ENCODE data around the gene GAB4. TPM values are rescaled to one million over a fixed set of nuclear protein-coding genes. Genes with fewer than 3 reads are reported as not detected.

The GAB4 gene
- polyA plus RNA-seq, 2 of the 4 experiments (the other 2 are of a cell fraction), result not detected

- no peaks in the 10 kb centered on the region for H3K4me1 ChIP-seq
- DNase-seq (ENCODE audit: low read depth in 1 of 2, low spot score in 1 of 2), result no peak
- POLR2A ChIA-PET, result no interaction called here
- WGBS (ENCODE audit: missing lambda C conversion rate), result 5% methylated on average over 5 of the region's 5 CpGs
- no peaks in the 10 kb centered on the region for H3K9me3 ChIP-seq
- H3K4me2 ChIP-seq, result no peak overlapping the region
- H3K27ac ChIP-seq, result no peak overlapping the region
- no peak for TF ChIP-seq TP53 (CRISPR knock-in tag; IDR thresholded peaks at IDR 0.05)
- TF ChIP-seq KDM1A (IDR thresholded peaks at IDR 0.05; ENCODE audit: low read depth), result no peak
- TF ChIP-seq NFE2L2 (conservative IDR thresholded peaks at IDR 0.05; ENCODE audit: low read length), result no peak
- no peak for TF ChIP-seq ZC3H11A (IDR thresholded peaks at IDR 0.05)
- TF ChIP-seq HOXA7 (CRISPR knock-in tag; IDR thresholded peaks at IDR 0.05), result no peak
- no peak for TF ChIP-seq BCL3 (IDR thresholded peaks at IDR 0.05)
- TF ChIP-seq CHD2 (IDR thresholded peaks at IDR 0.05; ENCODE audit: low read length, partially characterized antibody), result no peak
- TF ChIP-seq NR3C1 (IDR thresholded peaks at IDR 0.05), result no peak
- no peak for FAIRE-seq
- H3K4me3 ChIP-seq, result no peak overlapping the region
- CTCF ChIA-PET, result no interaction called here
- no peak for ATAC-seq
Measured at GRCh38 chr22:16936625-16937024, 71.4 kb downstream of the GAB4 start.

DNA sequence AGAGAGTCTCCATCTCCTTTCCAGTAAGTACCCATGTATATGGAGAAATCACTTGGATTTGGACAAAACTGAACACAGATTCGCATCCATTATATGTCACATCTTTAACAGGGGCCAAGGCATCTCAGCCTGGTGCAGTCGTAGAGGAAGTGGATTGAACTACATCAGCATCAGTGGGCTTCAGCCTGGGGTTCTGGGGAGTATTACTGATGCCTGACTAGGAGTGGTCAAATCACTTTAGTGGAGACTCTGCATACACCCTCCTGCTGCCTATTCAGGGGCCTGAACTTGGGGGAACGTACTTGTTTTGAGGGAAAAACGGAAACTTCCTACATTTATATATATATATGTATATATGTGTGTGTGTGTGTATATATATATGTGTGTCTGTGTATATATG is 72.8 kb downstream of the GAB4 start:
- ChIA-PET CTCF (no interaction called here), POLR2A (no interaction called here)
- DNase-seq (ENCODE audit: low read depth in 1 of 2, low spot score in 1 of 2) (no peak), FAIRE-seq (no peak), ATAC-seq (no peak)
- no peak overlapping the region for H3K27ac ChIP-seq
- TF ChIP-seq NR3C1 (IDR thresholded peaks at IDR 0.05) (no peak), MAZ (IDR thresholded peaks at IDR 0.05; ENCODE audit: borderline replicate concordance, low read depth, low read length) (no peak), SMC3 (IDR thresholded peaks at IDR 0.05) (no peak), EHMT2 (IDR thresholded peaks at IDR 0.05; ENCODE audit: low read depth) (no peak), BCL3 (IDR thresholded peaks at IDR 0.05) (no peak), ZNF302 (CRISPR knock-in tag; IDR thresholded peaks at IDR 0.05) (no peak), CHD2 (IDR thresholded peaks at IDR 0.05; ENCODE audit: low read length, partially characterized antibody) (no peak), KDM1A (IDR thresholded peaks at IDR 0.05; ENCODE audit: low read depth) (no peak), POLR2AphosphoS2 (conservative IDR thresholded peaks at IDR 0.05; ENCODE audit: low read length) (no peak), PHF8 (IDR thresholded peaks at IDR 0.05; ENCODE audit: borderline replicate concordance, low read depth) (no peak), GATA3 (IDR thresholded peaks at IDR 0.05; ENCODE audit: borderline replicate concordance) (no peak), E2F6 (IDR thresholded peaks at IDR 0.05; ENCODE audit: borderline replicate concordance, low read depth) (no peak), HOXB13 (CRISPR knock-in tag; IDR thresholded peaks at IDR 0.05; ENCODE audit: low read depth) (no peak), FOSL2 (IDR thresholded peaks at IDR 0.05) (no peak), FOSL2 (CRISPR knock-in tag; IDR thresholded peaks at IDR 0.05) (no peak), JUN (IDR thresholded peaks at IDR 0.05) (no peak), HOXA7 (CRISPR knock-in tag; IDR thresholded peaks at IDR 0.05) (no peak), FOXS1 (CRISPR knock-in tag; IDR thresholded peaks at IDR 0.05) (no peak), ELK1 (IDR thresholded peaks at IDR 0.05; ENCODE audit: low read depth, low read length) (no peak)
- TF ChIP-seq, protein P1, sequence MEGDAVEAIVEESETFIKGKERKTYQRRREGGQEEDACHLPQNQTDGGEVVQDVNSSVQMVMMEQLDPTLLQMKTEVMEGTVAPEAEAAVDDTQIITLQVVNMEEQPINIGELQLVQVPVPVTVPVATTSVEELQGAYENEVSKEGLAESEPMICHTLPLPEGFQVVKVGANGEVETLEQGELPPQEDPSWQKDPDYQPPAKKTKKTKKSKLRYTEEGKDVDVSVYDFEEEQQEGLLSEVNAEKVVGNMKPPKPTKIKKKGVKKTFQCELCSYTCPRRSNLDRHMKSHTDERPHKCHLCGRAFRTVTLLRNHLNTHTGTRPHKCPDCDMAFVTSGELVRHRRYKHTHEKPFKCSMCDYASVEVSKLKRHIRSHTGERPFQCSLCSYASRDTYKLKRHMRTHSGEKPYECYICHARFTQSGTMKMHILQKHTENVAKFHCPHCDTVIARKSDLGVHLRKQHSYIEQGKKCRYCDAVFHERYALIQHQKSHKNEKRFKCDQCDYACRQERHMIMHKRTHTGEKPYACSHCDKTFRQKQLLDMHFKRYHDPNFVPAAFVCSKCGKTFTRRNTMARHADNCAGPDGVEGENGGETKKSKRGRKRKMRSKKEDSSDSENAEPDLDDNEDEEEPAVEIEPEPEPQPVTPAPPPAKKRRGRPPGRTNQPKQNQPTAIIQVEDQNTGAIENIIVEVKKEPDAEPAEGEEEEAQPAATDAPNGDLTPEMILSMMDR (IDR thresholded peaks at IDR 0.05), result no peak
- no peak overlapping the region for H3K4me2 ChIP-seq
- H3K4me1 ChIP-seq, result no peaks in the 10 kb centered on the region
- H3K4me3 ChIP-seq, result no peak overlapping the region
- 4% methylated on average over 4 of the region's 4 CpGs for WGBS (ENCODE audit: missing lambda C conversion rate)
- H3K9me3 ChIP-seq, result no peaks in the 10 kb centered on the region

All from A549 (cell line).